DMS153 (cell line): ENCODE results near the gene ADSS1.

ENCODE experiments used
- DNase-seq: peaks from one replicate; lab custom pipeline; 2025; lab: John Stamatoyannopoulos, UW

Gene ADSS1

GRCh38 chr14:104723651-104724406 lies at the start of gene ADSS1:
Gene ADSS1, plus strand, starts transcription at chr14:104724229. Its CDS starts 42 bp downstream, at chr14:104724271.
- no peak for DNase-seq

- DNase-seq = no peak
Observed at GRCh38 chr14:104675447-104675846, 48.6 kb upstream of the ADSS1 start.

- DNase-seq = no peak
Observed at GRCh38 chr14:104676130-104676693, 47.8 kb upstream of the ADSS1 start.

- DNase-seq = no peak
Observed at GRCh38 chr14:104676694-104677511, 47.1 kb upstream of the ADSS1 start.

GRCh38 chr14:104677512-104678332 lies 46.3 kb upstream of the ADSS1 start:
- DNase-seq = peak; percentile 5

- no peak for DNase-seq
Observed at GRCh38 chr14:104678346-104678745, 45.7 kb upstream of the ADSS1 start.

- no peak for DNase-seq
Observed at GRCh38 chr14:104678901-104679705, 44.9 kb upstream of the ADSS1 start.

GRCh38 chr14:104680056-104680805 lies 43.8 kb upstream of the ADSS1 start:
- no peak for DNase-seq

GRCh38 chr14:104680806-104681688 lies 43.0 kb upstream of the ADSS1 start:
- no peak for DNase-seq

- peak; percentile 3 for DNase-seq
Observed at GRCh38 chr14:104681689-104682074, 42.3 kb upstream of the ADSS1 start.

GRCh38 chr14:104682107-104682593 lies 41.9 kb upstream of the ADSS1 start:
- DNase-seq = no peak

GRCh38 chr14:104683653-104684448 lies 40.2 kb upstream of the ADSS1 start:
- no peak for DNase-seq

GRCh38 chr14:104684449-104684821 lies 39.6 kb upstream of the ADSS1 start:
- no peak for DNase-seq

GRCh38 chr14:104685216-104685997 lies 38.6 kb upstream of the ADSS1 start:
- no peak for DNase-seq

- DNase-seq = no peak
Observed at GRCh38 chr14:104685998-104686610, 37.9 kb upstream of the ADSS1 start.

GRCh38 chr14:104686624-104687517 lies 37.2 kb upstream of the ADSS1 start:
- DNase-seq = no peak
